Progenitor cell of endocrine pancreas (in vitro differentiated cells): Measurements from ENCODE around the gene ARAP1. TPM values are rescaled to one million over a fixed set of nuclear protein-coding genes. Genes with fewer than 3 reads are reported as not detected.

Experiments
- DNase-seq: peaks from one replicate; pipeline ENCODE4 v3.0.0; 2021; ENCODE audit warnings: low spot score; ENCODE audit not compliant: unreplicated experiment
- H3K27ac Mint-ChIP-seq: 2 replicates; pipeline ENCODE4 v1.8.0; 2021; ENCODE audit warnings: mild to moderate bottlenecking, moderate library complexity, mixed read lengths
- H3K27me3 Mint-ChIP-seq: 2 replicates; pipeline ENCODE4 v1.8.0; 2021; ENCODE audit warnings: mixed read lengths
- H3K36me3 Mint-ChIP-seq: 2 replicates; pipeline ENCODE4 v1.8.0; 2022; ENCODE audit warnings: mixed read lengths; ENCODE audit not compliant: insufficient read depth
- H3K4me1 Mint-ChIP-seq: 2 replicates; pipeline ENCODE4 v1.8.0; 2021; ENCODE audit warnings: low read depth, mixed read lengths
- H3K4me3 Mint-ChIP-seq: 2 replicates; pipeline ENCODE4 v1.8.0; 2021; ENCODE audit warnings: low read depth, mild to moderate bottlenecking, moderate library complexity, mixed read lengths
- H3K9me3 Mint-ChIP-seq: 2 replicates; pipeline ENCODE4 v1.8.0; 2021; ENCODE audit warnings: low read depth, mixed read lengths
- CTCF ChIP-seq: fragments of 200-600 bp; sonication (generic); IDR thresholded peaks from one replicate; pipeline ENCODE4 v1.5.0; 2021; ENCODE audit warnings: antibody characterized with exemption, mild to moderate bottlenecking; ENCODE audit not compliant: unreplicated experiment
- total RNA-seq: library from RNA; stranded (reverse); gene quantifications from 2 replicates; pipeline ENCODE4 v1.2.1, GENCODE V29; 2021

ARAP1 gene
- total RNA-seq, 1 donor from 2014 or later = 86.7 TPM

- Mint-ChIP-seq H3K4me1 (peaks cover 48% of the 10 kb centered on the region), H3K27me3 (no peaks in the 10 kb centered on the region), H3K9me3 (no peaks in the 10 kb centered on the region), H3K27ac (peak overlapping the region; percentile 99), H3K36me3 (no peaks in the 10 kb centered on the region), H3K4me3 (peak overlapping the region; percentile 33)
- no peak for TF ChIP-seq CTCF
- DNase-seq = peak; percentile 60
These were observed 34.4 kb upstream of the ARAP1 start for GRCh38 chr11:72786305-72787215.

- H3K27ac Mint-ChIP-seq = peak overlapping the region; percentile 96
- H3K4me1 Mint-ChIP-seq = peaks cover 57% of the 10 kb centered on the region
- H3K9me3 Mint-ChIP-seq = no peaks in the 10 kb centered on the region
- TF ChIP-seq CTCF = no peak
- no peak overlapping the region for H3K4me3 Mint-ChIP-seq
- DNase-seq = no peak
- H3K36me3 Mint-ChIP-seq = no peaks in the 10 kb centered on the region
- H3K27me3 Mint-ChIP-seq = no peaks in the 10 kb centered on the region
These were observed 32.5 kb upstream of the ARAP1 start for GRCh38 chr11:72784662-72785061.

- H3K27ac Mint-ChIP-seq = peak overlapping the region; percentile 67
- no peaks in the 10 kb centered on the region for H3K9me3 Mint-ChIP-seq
- no peak for DNase-seq
- no peaks in the 10 kb centered on the region for H3K27me3 Mint-ChIP-seq
- no peak for TF ChIP-seq CTCF
- peak overlapping the region; percentile 79 for H3K4me3 Mint-ChIP-seq
- H3K4me1 Mint-ChIP-seq = peaks cover 70% of the 10 kb centered on the region
- no peaks in the 10 kb centered on the region for H3K36me3 Mint-ChIP-seq
These were observed 31.1 kb upstream of the ARAP1 start for GRCh38 chr11:72783144-72783905.

GRCh38 chr11:72782081-72782920 is 30.1 kb upstream of the ARAP1 start:
- Mint-ChIP-seq H3K9me3 (no peaks in the 10 kb centered on the region), H3K36me3 (no peaks in the 10 kb centered on the region), H3K27ac (peak overlapping the region; percentile 89), H3K27me3 (no peaks in the 10 kb centered on the region), H3K4me3 (peak overlapping the region; percentile 79), H3K4me1 (peaks cover 71% of the 10 kb centered on the region)
- DNase-seq = no peak
- no peak for TF ChIP-seq CTCF
